HG02588 (cell line): ENCODE measurements around the gene NR1D1.

Source experiments
- ATAC-seq: cut with Tn5 transposase; IDR thresholded peaks from one replicate; pipeline ENCODE4 v1.9.1; 2021; ENCODE audit warnings: mild to moderate bottlenecking, moderate library complexity; ENCODE audit not compliant: unreplicated experiment

NR1D1 gene

GRCh38 chr17:40097931-40098845, 2.2 kb downstream of the NR1D1 start:
- ATAC-seq: no peak

- ATAC-seq: no peak
These were observed 3.3 kb downstream of the NR1D1 start for GRCh38 chr17:40097087-40097486.

DNA sequence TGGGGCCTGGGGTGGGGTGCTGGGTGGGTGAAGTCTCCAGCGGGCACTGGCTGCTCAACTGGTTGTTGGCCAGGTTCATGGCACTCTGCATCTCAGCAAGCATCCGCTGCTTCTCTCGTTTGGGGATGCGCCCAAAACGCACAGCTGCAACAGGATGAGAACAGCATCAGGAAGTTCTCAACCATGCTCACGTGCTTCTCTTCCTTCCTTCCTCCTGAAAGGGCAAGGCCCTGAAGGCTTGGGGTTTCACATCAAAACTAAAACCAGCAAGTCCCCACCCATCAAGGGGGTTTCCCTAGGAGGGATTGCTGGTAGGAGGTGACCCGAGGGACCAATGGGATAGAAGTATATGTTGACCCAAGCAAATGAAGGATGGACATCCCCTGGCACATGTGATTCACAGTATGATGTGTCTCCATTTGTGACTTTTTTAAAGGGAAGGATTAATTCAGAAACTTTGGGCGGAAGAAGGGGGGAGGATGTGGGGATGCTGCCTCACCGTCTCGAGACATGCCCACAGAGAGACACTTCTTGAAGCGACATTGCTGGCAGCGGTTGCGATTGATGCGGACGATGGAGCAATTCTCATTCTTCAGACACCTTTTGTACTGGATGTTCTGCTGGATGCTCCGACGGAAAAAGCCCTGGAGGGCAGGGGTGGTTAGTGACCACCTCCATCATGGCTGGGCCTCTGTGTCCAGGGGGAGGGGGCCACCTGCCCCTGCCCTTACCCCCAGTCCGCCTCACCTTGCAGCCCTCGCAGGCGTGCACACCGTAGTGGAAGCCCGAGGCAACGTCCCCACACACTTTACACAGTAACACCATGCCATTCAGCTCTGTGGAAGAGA, 4.2 kb downstream of the NR1D1 start:
- ATAC-seq: peak; percentile 40

- ATAC-seq: no peak
These were observed 4.9 kb downstream of the NR1D1 start for GRCh38 chr17:40095351-40095943.

DNA sequence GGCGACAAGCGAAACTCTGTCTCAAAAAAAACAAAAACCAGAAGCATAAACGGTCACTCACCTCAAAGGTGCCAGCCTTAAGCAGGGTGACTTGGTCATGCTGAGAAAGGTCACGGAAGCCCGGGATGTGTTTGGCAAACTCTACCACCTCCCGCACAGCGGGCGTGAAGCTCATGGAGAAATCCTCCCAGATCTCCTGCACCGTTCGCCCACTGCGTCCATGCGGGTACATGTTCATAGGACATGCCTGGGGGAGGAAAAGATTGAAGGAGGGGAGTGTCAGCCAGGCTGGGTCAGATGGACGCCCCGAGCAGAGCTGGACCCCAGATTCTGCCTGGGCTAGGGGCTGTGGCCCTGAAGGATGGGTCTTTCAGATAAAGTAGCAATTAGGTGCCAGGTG, 5.5 kb downstream of the NR1D1 start:
- ATAC-seq: no peak

DNA sequence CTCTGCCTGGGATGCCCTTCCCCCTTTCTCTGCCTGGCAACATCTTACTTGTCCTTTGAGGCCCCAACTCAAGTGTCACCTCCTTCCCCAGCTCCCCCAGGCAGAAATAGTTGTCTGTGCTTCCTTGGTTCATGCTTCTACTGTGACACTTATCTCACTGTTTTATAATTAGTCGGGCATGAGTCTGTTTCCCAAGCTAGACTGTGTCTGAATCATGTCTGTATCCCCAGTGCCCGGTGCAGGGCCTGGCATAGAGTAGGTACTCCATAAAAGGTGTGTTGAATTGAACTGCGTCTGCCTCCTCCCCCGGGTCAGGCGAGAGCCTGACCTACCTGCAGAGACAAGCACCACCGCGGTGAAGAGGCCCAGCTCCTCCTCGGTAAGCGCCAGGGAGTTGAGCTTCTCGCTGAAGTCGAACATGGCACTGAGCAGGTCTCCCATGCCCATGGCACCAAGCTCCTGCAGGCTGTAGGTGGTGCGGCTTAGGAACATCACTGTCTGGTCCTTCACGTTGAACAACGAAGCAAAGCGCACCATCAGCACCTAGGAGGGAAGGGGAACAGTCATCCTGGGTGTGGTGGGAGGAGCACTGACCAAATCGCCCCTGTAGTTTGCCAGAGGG, 6.7 kb downstream of the NR1D1 start:
- ATAC-seq: no peak

DNA sequence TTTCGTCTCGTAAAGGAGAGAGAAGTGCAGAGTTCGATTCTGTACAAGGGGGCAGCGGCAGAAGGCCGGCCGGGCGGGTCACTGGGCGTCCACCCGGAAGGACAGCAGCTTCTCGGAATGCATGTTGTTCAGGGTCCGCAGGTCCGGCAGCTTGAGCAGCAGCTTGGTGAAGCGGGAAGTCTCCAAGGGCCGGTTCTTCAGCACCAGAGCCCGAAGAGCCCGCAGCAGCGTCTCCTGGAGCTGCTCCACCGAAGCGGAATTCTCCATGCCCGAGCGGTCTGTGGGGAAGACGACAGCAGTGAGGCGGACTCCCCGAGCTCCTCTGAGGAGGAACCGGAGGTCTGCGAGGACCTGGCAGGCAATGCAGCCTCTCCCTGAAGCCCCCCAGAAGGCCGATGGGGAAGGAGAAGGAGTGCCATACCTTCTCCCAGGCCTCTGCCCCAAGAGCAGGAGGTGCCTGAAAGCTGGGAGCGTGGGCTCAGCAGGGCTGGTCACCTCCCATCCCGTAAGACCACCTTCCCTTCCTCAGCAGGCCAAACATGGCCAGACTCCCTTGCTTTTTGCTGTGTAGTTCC, 7.3 kb downstream of the NR1D1 start:
- ATAC-seq: no peak

DNA sequence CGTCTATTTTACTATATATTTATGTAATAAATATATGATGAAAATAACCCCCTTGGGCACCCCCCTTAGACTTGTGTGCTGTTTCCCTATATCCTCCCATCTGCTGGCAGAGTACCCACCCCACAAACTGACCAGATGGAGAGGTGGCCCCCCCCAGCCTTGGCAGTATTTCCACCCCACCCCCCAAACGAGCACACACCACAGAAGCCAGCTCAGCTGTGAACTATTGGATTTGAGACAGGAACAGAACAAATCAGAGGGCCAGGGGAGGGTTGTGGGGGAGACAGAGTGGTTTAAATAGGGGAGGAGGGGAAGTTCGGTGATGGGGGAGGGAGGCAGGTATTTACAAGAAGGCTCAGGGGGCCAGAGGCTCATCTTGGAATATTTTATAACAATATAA, 7.8 kb downstream of the NR1D1 start:
- no peak for ATAC-seq

DNA sequence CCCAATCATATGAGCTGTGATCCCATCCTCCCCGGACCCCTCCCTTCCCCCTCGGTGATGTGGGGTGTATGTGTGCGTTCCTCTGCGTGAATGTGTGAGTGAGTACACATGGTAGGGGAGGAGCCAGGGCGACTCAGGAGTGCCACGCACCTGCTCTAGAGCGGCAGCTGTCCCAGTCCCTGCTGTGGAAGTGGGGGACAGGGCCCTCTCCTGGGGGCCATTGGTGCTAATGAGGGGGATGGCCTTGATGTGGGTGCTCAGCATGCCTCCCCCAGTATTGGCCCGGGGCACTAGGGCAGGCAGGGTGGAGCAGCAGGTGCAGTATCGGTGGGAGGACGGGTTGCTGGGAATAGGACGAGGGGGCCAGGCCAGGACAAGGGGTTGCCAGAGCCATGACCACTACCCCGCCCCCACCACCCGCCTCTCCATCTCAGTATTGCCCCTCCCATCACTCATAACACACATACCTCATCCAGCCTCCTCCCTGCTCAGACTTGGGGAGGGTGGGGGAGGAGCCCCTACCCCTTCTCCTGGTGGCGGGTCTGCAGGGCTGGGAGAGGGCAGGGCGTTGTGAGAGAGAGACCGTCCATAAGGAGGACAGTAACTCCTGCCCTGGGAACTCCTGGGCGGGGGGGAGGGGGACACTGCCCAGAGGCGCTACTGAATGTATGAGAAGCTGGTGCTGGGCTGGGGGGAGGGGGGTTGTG, 8.5 kb downstream of the NR1D1 start:
- no peak for ATAC-seq

- ATAC-seq: no peak
These were observed 9.9 kb downstream of the NR1D1 start for GRCh38 chr17:40090237-40091119.

GRCh38 chr17:40089077-40089895, 11.1 kb downstream of the NR1D1 start:
- ATAC-seq: no peak

DNA sequence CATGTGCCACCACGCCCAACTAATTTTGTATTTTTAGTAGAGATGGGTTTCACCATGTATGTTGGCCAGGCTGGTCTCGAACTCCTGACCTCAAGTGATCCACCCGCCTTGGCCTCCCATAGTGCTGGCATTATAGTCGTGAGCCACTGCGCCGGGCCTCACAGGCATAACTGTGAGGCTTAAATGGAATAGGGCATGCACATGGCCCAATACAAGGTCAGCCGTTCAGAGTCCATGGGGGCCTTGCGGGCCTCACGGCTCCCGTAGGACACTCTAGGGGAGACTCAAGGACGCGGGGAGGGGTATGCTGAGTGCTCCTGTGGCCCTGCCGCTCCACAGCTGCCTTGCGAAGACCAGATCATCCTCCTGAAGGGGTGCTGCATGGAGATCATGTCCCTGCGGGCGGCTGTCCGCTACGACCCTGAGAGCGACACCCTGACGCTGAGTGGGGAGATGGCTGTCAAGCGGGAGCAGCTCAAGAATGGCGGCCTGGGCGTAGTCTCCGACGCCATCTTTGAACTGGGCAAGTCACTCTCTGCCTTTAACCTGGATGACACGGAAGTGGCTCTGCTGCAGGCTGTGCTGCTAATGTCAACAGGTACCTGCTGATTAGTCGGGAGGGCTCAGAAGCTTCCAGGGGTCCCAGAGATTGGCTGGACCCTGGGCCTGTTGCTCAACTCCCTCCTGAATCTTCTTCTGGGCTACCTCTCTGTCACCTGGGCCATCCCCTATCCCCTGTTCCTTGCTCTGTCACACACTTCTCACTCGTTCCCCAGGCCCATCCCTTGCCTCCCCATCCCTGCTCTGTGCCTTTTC, 12.3 kb downstream of the NR1D1 start:
- ATAC-seq: no peak

- ATAC-seq: no peak
These were observed 13.2 kb downstream of the NR1D1 start for GRCh38 chr17:40087049-40087794.

GRCh38 chr17:40086150-40087044, 14.0 kb downstream of the NR1D1 start:
- ATAC-seq: no peak

DNA sequence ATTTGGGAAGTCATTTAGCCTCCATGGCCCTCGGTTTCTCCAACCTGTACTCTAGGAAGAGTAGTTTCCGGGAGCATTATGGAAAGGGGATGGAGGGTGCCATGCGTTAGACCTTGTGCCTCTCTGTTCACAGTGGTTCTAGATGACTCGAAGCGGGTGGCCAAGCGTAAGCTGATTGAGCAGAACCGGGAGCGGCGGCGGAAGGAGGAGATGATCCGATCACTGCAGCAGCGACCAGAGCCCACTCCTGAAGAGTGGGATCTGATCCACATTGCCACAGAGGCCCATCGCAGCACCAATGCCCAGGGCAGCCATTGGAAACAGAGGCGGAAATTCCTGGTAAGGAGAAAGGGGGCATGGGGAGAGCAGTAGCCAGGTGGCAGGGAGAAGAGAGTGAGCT, 15.9 kb downstream of the NR1D1 start:
- ATAC-seq: no peak

DNA sequence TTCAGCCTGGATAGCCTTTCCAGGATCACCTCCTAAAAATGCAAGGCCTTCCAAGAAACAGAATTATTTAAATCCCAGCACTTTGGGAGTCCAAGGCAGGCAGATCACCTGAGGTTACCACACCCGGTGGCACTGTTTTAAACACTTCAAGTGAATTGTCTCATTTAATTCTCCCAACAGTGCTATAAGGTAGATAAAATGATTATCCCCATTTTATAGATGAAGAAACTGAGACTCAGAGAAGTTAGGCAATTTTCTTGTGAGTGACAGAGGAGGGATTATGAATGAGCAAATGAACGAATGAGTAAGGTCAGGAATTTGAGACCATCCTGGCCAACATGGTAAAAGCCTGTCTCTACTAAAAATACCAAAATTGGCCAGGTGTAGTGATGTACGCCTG, 20.8 kb downstream of the NR1D1 start:
- ATAC-seq: no peak
